Tibial artery (tissue), 4 donors: ENCODE results near the gene HSD11B2.

Experiments used
- DNase-seq, 2 donors: peaks; one replicate each; pipeline ENCODE4 v3.0.0-alpha.2; 2019
- H3K27ac ChIP-seq, 2 donors: fragments of 200-600 bp; sonication (generic) in 1 of 2; 1 replicate in 1 of 2; 2 replicates in 1 of 2; pipeline ENCODE4 v1.5.1; 2018 to 2019; ENCODE audit warnings: mild to moderate bottlenecking in 1 of 2
- H3K27me3 ChIP-seq, 2 donors: fragments of 200-600 bp; sonication (generic) in 1 of 2; one replicate each; pipeline versions ENCODE4 v1.5.1 to v1.6.0; 2016 to 2019
- H3K36me3 ChIP-seq, 3 donors: fragments of 200-600 bp; sonication (generic) in 2 of 3; one replicate each; pipeline ENCODE4 v1.5.1; 2016 to 2019; ENCODE audit warnings: mild to moderate bottlenecking in 2 of 3
- H3K4me1 ChIP-seq, 4 donors: fragments of 200-600 bp; sonication (generic) in 2 of 4; 1 replicate in 3 of 4; 2 replicates in 1 of 4; pipeline ENCODE4 v1.5.1; 2016 to 2019
- H3K4me3 ChIP-seq, 2 donors: fragments of 200-600 bp; sonication (generic) in 1 of 2; 1 replicate in 1 of 2; 2 replicates in 1 of 2; pipeline ENCODE4 v1.5.1; 2018 to 2019; ENCODE audit warnings: mild to moderate bottlenecking in 2 of 2
- H3K9me3 ChIP-seq, 3 donors: fragments of 200-600 bp; sonication (generic) in 1 of 3; one replicate each; pipeline ENCODE4 v1.5.1; 2016 to 2019
- CTCF ChIP-seq, 2 experiments: fragments of 200-600 bp in 1 of 2; fragments of 450-650 bp in 1 of 2; IDR thresholded peaks; one replicate each; pipeline ENCODE4 v1.5.1; 2017 to 2019; ENCODE audit warnings: antibody characterized with exemption in 2 of 2, mild to moderate bottlenecking in 1 of 2, moderate library complexity in 1 of 2
- intact Hi-C: fragments of 100-400 bp; cut with DNase I; formaldehyde crosslinking; loops from one replicate; pipeline ENCODE4 v1.15.0; 2023; ENCODE audit warnings: low total_unique reads

HSD11B2 gene

GRCh38 chr16:67415872-67416793, 14.8 kb upstream of the HSD11B2 start, which contains the start of gene ZDHHC1:
Gene ZDHHC1, minus strand, starts transcription at chr16:67416477. Its CDS starts 8,702 bp downstream, at chr16:67407775.
- intact Hi-C loops, result no loop called here
- Histone ChIP-seq H3K27ac (peak within 1 kb of the TSS; percentile 82), H3K4me1 (peaks cover 0 to 19% (median 12%) of the 10 kb centered on the region in 4 donors), H3K9me3 (no peaks in the 10 kb centered on the region), H3K36me3 (no peaks in the 10 kb centered on the region), H3K4me3 (peak within 1 kb of the TSS; percentile 73 to 88), H3K27me3 (no peaks in the 10 kb centered on the region)
- peak; percentile 60 to 81 for DNase-seq
- peak; percentile 39 to 40 for TF ChIP-seq CTCF (IDR thresholded peaks at IDR 0.05)

- H3K27ac ChIP-seq, result no peak overlapping the region
- intact Hi-C loops, result no loop called here
- no peak overlapping the region for H3K4me3 ChIP-seq
- no peaks in the 10 kb centered on the region for H3K9me3 ChIP-seq
- peaks cover 0 to 19% (median 12%) of the 10 kb centered on the region in 4 donors for H3K4me1 ChIP-seq
- no peak for TF ChIP-seq CTCF (IDR thresholded peaks at IDR 0.05)
- H3K36me3 ChIP-seq, result no peaks in the 10 kb centered on the region
- DNase-seq, result no peak
- H3K27me3 ChIP-seq, result no peaks in the 10 kb centered on the region
Observed at GRCh38 chr16:67417333-67418061, 13.4 kb upstream of the HSD11B2 start.

GRCh38 chr16:67419502-67419901, 11.4 kb upstream of the HSD11B2 start:
- intact Hi-C loops, result no loop called here
- Histone ChIP-seq H3K36me3 (no peaks in the 10 kb centered on the region), H3K4me1 (peaks cover 0 to 19% (median 12%) of the 10 kb centered on the region in 4 donors), H3K4me3 (no peak overlapping the region), H3K27ac (no peak overlapping the region), H3K9me3 (no peaks in the 10 kb centered on the region), H3K27me3 (peaks cover 0 to 7% of the 10 kb centered on the region in 2 donors)
- no peak for DNase-seq
- no peak for TF ChIP-seq CTCF (IDR thresholded peaks at IDR 0.05)

GRCh38 chr16:67419931-67420330, 11.0 kb upstream of the HSD11B2 start:
- no peak for TF ChIP-seq CTCF (IDR thresholded peaks at IDR 0.05)
- H3K27me3 ChIP-seq, result peaks cover 0 to 11% of the 10 kb centered on the region in 2 donors

GRCh38 chr16:67421030-67421429, 9.9 kb upstream of the HSD11B2 start:
- intact Hi-C loops, result no loop called here
- H3K4me1 ChIP-seq, result peaks cover 0 to 6% (median 3%) of the 10 kb centered on the region in 4 donors
- no peak overlapping the region for H3K27ac ChIP-seq
- no peak overlapping the region for H3K4me3 ChIP-seq
- no peak for DNase-seq
- no peaks in the 10 kb centered on the region for H3K36me3 ChIP-seq
- no peak for TF ChIP-seq CTCF (IDR thresholded peaks at IDR 0.05)
- peaks cover 0 to 21% of the 10 kb centered on the region in 2 donors for H3K27me3 ChIP-seq
- H3K9me3 ChIP-seq, result no peaks in the 10 kb centered on the region

More at GRCh38 chr16:67419931-67420330, 11.0 kb upstream of the HSD11B2 start:
- H3K4me1 ChIP-seq, result peaks cover 0 to 15% (median 12%) of the 10 kb centered on the region in 4 donors
- no peaks in the 10 kb centered on the region for H3K36me3 ChIP-seq
- intact Hi-C loops, result no loop called here
- no peak overlapping the region for H3K27ac ChIP-seq
- no peaks in the 10 kb centered on the region for H3K9me3 ChIP-seq
- DNase-seq, result no peak
- no peak overlapping the region for H3K4me3 ChIP-seq
